HFF-Myc (cell line): ENCODE results near the gene ZNF423.

ENCODE experiments used
- DNase-seq: peaks from one replicate; pipeline ENCODE4 v3.0.0-alpha.2; 2011; ENCODE audit warnings: low read depth; ENCODE audit errors: extremely low read depth
- H3K4me3 ChIP-seq: replicated peaks from 2 replicates; pipeline ENCODE4 v1.5.1; 2011; ENCODE audit warnings: low read depth, mild to moderate bottlenecking, control low read depth, low read length
- CTCF ChIP-seq: IDR thresholded peaks from 2 replicates; pipeline ENCODE4 v1.5.1; 2012; ENCODE audit warnings: mild to moderate bottlenecking, low read depth, low read length, control low read depth; ENCODE audit errors: missing control alignments

ZNF423 gene

GRCh38 chr16:49733313-49734009 lies 122.5 kb downstream of the ZNF423 start:
- TF ChIP-seq CTCF = no peak
- DNase-seq = no peak
- H3K4me3 ChIP-seq = no peak overlapping the region

GRCh38 chr16:49731911-49732310 lies 124.0 kb downstream of the ZNF423 start:
- TF ChIP-seq CTCF = no peak
- no peak for DNase-seq

DNA sequence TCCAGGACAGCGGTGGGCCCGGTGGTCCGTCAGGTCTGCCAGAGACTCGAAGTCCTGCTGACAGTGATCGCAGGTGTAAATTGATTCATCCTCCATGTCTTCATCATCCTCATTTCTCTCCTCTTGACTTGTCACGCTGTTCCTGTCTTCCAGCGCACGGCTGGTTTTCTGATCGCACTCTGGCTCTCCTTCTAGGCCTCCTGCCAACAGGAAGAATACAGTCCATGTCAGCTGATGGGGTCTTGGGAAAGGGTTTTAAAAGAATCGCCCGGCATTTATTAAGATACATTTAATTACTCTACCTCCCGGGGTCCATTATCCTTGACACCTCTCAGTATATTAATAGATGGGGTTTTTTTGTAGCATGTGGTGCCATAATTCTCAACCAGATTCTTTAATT lies 125.1 kb downstream of the ZNF423 start:
- no peak for TF ChIP-seq CTCF
- no peak for DNase-seq
- H3K4me3 ChIP-seq = no peak overlapping the region

More at GRCh38 chr16:49731911-49732310, 124.0 kb downstream of the ZNF423 start:
- H3K4me3 ChIP-seq = no peak overlapping the region

GRCh38 chr16:49727611-49728010 lies 128.3 kb downstream of the ZNF423 start:
- H3K4me3 ChIP-seq = no peak overlapping the region
- DNase-seq = no peak
- no peak for TF ChIP-seq CTCF

DNA sequence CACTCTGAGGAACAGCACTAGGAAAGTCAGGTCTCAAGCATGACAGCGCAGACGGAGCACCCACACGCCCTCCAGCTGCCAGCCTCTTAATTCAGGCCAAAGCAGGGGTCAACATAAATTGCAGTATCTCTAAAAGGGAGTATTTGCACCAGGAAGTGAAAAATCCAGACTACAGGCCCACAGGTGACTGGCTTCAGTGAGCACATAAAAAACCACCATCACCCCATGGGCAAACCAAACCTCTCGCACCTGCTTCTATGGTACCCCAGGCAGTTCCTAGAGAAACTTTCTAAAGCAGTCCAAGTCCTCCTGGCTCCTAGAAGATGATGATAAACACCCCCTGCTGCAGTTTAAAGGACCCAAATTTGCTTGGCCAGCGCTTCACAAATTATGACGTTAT lies 129.8 kb downstream of the ZNF423 start:
- DNase-seq = no peak
- no peak for TF ChIP-seq CTCF

DNA sequence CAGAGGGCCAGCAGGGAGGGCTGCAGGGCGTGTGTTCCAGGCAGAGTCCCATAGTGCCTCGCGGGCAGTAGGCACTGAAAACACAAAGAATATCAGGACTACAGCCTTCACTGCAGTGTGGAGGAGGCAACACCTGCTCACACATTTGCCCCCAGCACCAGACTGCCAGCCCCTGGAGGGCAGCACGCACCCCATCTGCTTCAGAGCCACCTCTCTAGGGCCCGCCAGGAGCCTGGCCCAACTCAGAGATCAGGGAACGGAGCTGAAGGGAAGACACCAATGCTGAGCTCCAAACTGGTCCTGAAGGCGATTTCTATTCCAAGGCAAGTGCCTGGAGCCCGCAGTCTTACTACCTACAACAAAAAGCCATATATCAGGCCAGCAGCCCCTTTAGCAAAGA lies 130.3 kb downstream of the ZNF423 start:
- TF ChIP-seq CTCF = no peak
- no peak overlapping the region for H3K4me3 ChIP-seq
- DNase-seq = no peak

More for the DNA sequence above, 129.8 kb downstream of the ZNF423 start:
- H3K4me3 ChIP-seq = no peak overlapping the region

DNA sequence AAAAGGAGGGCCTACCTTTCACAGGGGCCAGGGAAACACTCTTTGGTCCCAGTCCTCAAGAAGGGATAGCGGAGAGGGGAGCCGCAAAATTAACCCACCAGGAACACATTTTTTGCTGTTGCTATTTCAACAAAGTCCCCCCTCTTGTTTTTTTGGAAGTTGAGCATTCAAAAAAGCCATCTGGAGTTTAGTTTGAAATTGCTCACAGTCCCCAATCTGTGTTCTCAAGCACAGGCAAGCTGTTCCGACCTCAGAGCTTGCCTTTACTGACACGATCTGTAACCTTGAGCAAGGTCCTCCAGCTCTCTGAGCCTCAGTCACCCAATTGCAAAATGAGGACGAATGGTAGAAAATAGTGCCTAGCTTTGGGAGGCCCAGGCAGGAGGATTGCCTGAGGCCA lies 131.1 kb downstream of the ZNF423 start:
- no peak for DNase-seq
- no peak for TF ChIP-seq CTCF
- no peak overlapping the region for H3K4me3 ChIP-seq
